ENCODE results near the gene IFI27.

Gene IFI27

DNA sequence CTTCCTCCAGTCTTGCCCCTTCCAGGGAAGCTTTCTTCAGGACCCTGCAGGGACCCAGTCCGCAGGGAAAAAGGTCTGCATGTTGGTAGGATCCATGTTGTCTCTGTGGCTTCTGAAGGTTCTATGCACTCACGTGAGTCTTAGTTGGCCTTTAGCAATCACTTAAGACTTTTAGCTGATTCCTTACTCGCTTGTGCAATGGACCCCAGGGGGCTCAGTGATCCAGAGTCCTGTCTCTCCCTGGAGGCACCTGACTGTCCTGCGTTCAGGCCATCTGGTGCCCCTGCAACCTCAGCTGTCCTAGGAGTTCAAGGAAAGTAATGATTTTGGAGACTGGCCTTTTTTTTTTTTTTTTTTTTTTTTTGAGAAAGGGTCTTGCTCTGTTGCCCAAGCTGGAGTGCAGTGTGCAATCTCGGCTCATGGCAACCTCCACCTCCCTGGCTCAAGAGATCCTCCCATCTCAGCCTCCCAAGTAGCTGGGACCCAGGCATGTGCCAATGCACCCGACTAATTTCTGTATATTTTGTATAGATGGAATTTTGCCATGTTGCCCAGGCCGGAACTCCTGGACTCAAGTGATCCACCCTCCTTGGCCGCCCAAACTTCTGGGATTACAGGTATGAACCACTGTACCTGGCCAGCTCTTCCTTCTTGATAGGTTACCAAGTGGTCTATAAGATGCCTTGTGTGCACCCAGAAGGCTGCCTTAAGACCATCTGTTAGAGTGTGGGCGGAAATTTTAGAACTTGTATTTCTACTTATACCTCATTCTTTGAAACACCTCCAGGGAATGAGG lies 14.2 kb downstream of the IFI27 start:
- DNase-seq (ENCODE audit: low read depth, low spot score) = no peak

DNA sequence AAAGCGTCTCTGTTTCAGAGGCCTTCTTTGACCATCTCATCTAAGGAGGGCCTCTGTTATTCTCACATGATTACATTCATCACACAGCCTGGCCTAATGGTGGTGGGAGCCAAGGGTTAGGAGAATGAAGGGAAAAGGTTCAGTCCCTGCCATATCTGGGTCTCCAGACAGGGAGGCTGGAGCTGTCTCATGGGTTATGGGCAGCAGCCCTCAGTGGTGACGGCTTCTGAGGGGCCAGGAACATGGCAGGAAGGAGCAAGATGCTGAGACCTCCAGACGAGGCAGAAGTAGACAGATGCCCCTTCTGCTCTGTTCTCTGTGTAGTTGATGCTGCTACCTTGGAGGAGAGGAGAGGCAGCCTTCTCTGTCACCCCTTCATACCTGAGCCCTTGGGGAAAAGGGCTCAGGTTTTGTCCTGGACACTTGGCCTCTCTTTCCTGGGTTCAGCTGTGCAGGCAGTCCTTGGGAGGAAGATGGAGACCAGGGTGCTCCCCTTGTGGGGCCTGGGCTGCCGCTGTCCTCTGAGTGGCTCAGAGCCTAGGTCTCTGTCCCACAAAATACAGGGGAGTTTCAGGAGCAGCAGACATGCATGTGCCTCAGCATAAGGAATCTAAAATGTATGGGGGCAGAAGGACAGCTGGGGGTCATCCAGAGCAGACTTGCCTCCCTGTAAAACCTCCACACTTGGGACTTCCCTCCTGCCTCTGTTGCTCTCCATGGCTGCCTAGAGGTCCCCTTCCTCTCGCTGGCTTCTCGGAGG lies 15.3 kb downstream of the IFI27 start:
- DNase-seq (ENCODE audit: low read depth, low spot score) = no peak

DNA sequence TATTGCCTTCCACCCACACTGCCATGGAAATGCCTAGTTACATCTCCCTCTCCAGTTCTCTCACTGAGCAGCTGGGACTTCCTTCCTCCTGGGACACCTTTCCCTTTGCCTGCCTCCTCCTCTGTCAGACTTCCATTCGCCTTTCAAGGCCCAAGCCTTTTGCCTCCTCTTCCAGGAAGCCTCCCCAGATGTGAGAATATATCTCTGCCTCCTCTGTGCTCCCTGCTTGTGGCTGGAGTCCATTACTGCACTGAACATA lies 15.8 kb downstream of the IFI27 start:
- DNase-seq (ENCODE audit: low read depth, low spot score) = no peak

DNA sequence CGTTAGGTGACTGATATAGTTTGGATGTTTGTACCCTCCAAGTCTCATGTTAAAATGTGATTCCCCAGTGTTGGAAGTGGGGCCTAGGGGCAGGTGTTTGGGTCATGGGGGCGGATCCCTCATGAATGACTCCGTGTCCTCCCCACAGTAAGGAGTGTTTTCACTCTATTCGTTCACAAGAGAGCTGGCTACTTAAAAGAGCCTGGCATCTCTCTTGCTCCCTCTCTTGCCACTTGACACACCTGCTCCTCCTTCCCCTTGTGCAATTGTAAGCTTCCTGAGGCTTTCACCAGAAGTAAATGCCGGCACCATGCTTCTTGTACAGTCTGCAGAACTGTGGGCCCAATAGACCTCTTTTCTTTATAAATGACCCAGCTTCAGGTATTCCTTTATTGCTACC lies 16.3 kb downstream of the IFI27 start:
- no peak for DNase-seq (ENCODE audit: low read depth, low spot score)

DNA sequence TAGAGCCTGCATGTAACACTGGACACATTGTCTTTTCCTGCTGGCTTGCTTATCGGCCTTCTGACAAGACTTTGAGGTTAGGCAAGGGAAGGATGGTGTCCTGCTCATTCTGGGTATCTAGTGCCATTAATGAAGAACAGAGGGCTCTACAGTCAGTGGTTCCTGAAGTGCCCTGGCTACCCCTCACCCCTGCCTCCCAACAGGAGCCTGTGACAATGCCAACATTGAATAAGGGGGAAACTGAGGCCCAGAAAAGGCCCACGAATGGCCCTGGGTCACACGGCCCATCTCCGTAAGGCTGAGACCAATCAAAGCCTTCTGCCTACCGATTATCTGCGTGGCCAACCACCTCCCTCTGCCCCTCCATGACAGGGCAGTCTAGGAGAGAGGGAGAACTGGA lies 16.8 kb downstream of the IFI27 start:
- no peak for DNase-seq (ENCODE audit: low read depth, low spot score)

DNA sequence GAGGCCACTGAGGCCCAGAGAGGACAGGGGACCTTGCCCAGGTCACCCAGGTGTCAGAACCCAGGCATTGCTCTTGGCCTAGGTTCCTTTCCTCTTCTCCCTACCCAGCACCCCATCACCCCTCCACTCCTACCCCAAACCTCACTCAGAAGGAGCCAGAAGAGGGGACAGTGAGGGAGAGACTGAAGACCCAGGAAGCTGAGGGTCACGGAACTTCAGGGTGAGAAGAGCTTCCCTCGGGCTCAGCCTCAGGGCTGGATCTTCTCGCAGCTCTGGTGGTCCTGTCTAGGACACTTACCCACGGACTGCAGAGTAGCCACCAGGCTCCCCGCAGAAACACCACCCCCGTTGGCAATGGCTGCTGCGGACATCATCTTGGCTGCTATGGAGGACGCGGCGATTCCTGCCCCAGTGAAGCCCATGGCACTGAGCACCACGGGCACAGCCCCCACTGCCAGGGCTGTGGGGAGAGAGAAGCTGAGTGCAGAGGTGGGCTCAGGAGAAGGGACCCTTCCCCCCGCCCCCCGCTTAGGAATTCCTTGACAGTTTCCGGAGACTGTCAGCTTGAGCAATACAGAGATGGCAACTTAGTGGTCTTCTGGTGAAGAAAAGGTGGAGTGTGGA lies 17.8 kb downstream of the IFI27 start:
- no peak for DNase-seq (ENCODE audit: low read depth, low spot score)

DNA sequence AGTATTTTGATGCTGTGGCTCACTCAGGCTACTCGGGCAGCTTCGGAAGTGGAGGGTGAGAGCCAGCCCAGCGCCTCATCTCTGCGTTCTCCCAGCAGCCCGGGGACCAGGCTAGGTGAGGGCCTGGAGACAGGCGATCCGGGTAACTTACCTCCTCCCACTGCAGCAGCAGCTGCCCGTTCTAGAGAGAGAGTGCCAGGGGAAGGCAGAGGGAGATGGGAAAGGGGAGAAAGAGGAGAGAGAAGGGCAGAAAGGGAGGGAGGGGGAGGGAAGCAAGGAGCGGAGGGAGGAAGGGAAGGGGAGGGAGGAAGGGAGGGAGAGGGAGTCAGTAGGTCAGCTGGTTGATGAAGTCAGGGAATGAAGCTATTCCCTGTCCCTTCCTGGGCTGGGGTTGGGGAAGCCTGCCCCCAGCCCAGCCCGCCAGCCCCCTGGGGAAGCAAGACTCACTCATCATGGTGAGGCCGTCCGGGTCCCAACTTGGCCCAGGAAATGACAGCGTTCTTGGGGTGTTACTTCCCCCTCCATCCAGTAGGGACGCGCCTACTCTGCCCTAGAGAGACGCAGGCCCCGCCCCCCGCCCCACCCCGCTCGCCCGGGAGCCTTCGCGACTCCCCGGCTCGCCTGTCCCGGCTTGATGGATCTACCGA lies 18.7 kb downstream of the IFI27 start, which contains the start of gene IFI27L2:
IFI27L2 (minus strand) TSS at position 494 of the 647 bp plus-strand sequence; CDS start at position 454, 40 bp downstream.
- peak; percentile 86 for DNase-seq (ENCODE audit: low read depth, low spot score)

DNA sequence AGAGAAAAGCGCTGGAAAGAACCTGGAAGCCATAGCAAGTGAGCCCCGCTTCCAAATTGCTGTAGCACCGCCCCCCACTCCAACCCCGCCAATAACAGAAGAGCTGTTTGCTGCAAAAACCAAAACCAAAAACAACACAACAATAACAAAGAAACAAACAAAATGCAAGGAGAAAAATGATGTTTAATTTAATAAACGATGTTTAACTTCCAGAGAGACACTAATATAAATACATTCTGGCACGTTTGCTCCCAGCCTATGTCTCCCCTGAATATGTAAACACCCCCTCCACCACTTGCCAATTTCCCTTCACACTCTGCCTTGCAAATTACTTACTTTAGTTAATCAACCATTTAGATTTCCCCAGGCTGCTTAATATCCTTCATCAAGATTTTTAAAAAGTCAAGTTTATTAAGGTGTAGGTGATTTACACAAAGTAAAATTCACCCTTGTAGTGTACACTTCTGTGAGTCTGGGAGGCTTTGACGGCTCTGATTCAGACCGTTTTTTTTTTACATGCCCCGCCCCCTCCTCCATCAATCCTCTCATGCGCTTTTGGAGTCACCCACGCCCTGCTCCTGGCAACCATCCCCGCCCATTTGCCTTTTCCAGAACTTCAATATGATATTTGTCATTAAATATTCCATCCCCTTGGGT lies 19.4 kb downstream of the IFI27 start:
- peak; percentile 42 for DNase-seq (ENCODE audit: low read depth, low spot score)

DNA sequence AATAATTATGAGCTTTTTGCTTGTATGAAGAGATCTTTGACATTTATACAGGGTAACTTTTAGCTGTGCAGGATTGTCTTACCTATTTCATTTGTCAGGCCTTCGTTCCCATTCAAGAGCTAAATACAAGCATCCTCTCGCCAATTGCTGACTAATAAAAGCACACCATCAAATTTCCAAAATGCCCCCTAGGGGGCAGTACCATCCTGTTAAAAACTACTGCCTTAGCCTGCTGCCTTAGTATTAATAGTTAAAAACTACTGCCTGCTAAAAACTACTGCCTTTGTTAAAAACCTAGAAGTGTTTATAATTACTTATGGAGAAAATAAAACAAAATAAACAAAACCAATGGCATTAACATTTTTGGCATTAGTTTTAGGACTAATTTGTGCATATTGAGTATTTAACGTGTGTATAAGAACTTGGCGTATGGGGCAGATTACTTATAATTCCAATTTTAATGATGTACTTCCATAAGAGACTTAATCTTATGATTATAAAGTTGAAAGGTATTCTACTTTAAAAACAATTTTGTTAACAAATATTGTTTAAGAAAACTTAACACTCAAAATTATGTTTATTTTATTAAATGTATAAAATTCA lies 21.9 kb downstream of the IFI27 start:
- peak; percentile 66 for DNase-seq (ENCODE audit: low read depth, low spot score)

DNA sequence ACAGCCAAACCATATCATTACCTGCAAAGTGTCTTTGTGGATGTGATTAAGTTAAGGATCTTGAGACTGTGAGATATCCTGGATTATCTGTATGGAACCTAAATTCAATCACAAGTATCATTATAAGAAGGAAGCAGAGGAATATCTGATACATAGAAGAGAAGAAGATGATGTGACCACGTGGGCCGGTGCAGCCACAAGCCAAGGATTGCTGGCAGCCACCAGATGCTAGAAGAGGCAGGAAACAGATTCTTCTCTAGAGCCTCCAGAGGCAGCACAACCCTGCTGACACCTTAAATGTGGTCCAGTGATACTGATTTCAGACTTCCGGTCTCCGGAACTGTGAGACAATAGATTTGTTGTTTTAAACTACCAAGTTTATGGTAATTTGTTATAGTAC lies 24.9 kb downstream of the IFI27 start:
- DNase-seq (ENCODE audit: low read depth, low spot score) = no peak

DNA sequence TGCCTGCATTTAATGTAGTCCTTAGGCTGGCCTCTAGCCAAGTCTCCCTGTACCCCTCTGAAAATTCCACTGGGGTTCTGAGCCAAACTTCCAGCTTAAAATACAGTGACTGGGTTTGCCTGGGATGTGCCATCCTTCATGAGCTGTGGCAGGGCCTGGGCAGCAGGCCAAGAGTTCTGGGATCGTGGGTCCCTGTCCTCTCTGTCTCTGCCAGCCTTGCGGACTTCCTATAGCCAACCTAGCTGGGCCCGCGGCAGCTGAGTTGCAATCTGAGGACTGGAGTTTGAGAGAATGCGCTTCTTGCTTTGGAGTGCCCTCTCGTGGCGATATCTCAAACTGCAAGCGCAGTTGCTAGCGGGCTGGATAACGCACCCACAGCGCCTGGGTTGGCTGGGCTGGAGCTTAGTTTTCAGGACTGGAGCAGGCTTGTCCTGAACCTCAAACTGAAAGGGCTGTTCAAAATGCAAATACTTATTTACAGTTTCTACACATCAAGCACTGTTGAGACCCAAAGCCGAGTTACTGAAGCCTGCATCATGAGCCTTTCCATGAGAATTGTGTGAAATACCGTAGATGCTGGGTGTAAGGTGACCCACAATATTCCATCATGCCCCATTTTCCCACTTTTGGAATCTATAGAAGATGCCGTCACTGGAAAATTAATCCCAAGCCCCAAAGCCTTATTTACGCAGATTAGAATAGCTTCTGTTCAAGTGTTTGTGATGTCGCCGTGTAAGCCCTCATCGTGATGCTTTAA lies 26.2 kb downstream of the IFI27 start:
- peak; percentile 94 for DNase-seq (ENCODE audit: low read depth, low spot score)

DNA sequence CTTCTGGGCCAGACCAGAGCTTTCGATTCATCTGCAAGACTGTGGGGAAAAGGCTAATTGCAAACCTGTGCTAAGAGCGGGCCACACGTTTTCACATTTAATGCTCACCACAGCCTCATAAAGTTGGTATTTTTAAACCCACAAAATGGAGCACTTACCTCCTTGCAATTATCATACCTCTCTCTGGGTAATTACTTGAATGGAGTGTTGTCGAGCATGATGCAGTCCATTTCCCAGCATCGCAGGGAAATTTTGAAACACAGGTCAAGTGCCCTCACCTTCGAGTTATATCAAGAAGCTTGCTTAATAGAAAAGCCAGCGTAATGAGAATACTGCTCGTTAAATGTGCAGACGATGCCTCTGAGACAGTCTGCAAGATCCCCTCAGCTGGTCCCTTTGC lies 27.7 kb downstream of the IFI27 start:
- no peak for DNase-seq (ENCODE audit: low read depth, low spot score)

DNA sequence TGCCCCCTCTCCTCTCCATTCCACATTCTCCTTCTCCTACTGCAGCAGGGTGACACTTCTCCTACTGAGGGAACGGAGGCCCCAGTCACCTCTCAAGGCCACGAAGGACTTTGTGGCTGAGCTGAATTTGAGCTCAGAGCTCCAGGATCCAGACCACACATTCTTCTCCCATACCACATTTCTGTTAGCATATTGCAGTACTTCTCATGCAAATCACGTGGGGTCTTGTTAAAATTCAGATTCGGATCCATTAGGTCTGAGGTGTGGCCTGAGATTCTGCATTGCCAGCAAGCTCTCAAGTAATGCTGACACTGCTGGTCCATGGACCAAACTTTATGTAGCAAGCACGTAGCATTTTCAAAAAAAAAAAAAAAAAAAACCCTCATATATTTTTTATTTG lies 28.5 kb downstream of the IFI27 start:
- no peak for DNase-seq (ENCODE audit: low read depth, low spot score)

DNA sequence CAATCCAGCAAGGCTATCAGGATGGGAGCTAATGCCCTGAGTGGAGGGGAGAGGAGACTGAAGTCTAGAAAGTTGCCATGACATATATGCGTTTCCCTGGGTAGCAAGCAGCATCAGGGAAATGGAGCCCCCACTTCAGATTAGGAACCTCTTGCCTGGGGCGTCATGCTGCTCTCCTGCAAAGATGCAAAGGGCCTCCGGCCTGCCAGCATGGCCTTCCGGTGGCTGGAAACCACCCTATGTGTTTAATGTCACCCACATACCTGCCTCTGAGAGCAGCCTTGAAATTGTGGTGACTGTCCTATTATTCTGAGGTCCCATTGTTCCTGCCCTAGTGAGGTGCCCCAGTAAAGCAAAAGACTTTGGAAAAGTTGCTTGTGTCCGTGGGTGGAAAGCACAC lies 28.9 kb downstream of the IFI27 start:
- DNase-seq (ENCODE audit: low read depth, low spot score) = no peak

DNA sequence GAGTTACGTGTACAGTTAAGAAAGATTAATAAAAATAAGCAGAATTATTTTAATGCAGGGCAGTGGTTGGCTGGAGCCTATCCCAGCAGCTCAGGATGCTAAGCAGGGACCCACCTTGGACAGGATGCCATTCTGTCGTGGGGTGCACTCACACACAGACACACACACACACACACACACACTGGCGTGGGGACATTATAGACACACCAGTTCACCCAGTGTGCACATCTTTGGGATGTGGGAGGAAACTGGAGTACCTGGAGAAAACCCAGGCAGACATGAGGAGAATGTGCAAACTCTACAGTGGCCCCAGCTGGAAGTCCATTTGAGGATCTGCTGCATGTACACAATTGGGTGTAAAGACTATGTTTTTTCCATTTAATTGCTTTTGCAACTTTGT lies 31.7 kb downstream of the IFI27 start:
- DNase-seq (ENCODE audit: low read depth, low spot score) = no peak

DNA sequence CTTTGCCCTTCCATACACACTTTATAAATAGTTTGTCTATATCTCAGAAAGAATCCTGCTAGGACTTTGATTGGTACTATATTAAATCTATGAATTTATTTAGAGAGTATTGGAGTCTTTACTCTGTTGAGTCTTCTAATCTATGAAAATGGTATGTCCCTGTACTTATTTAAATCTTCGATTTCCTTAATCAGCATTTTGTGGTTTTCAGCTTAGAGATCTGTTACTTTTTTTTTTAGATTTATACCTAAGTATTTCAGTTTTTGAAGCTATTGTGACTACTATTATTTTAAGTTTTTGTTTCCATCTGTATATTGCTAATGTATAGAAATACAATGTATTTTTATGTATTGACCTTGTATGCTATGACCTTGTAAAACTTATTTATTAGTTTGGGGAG lies 32.3 kb downstream of the IFI27 start:
- no peak for DNase-seq (ENCODE audit: low read depth, low spot score)

DNA sequence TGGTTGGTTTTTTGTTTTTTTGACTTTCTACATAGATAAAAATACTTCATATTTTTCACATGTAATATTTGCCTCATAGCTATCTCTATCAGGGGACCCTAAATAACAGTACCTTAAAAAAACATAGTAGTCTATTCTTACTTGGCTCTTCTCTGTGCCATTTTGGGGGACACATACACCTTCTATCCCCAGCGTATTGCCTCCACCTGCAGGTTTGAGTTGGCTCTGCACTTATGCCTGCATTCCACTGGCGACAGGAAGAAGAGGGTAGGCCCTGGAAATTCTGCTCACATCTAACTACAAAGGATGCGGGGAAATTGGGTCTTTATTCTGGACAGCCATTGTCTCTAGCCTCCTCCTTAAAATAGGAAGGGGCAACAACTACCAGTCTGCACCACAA lies 32.7 kb downstream of the IFI27 start:
- no peak for DNase-seq (ENCODE audit: low read depth, low spot score)

DNA sequence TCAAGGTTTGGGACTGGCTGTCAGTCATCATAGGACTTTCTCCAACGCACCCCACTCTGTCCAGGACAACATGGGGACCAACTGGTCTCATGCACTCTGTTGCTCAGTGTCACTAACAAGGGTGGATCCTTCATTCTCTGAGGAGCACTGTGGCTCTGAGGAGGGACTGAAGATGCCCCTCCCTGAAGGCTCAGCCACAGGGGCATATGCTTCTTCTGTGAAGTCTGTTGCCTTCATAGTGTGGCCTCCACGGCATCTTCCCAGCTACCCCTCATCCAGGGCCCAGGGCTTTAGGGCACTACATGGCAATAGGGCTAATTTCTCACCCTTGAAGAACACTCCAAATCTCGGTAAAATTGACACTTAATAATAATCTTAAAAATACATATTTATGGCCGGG lies 33.2 kb downstream of the IFI27 start:
- no peak for DNase-seq (ENCODE audit: low read depth, low spot score)

DNA sequence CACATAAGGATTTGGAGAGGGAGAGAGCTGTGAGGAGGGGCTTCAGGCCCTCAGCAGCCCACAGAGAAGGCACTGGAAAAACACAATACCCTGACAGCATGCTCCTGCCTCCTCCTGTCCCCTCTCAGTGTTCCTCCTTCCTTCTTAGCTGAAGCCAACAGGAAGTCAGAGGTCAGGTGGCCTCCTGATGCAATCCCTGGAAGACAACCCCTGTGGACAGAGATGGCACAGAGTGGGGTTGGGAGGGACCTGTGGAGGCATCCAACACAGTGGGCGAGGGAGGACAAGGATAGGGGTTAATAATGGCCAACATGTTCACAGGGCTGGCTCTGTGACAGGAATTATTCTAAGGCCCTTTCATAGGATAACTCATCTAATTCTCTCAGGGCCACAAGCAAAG lies 34.2 kb downstream of the IFI27 start:
- DNase-seq (ENCODE audit: low read depth, low spot score) = peak; percentile 33

DNA sequence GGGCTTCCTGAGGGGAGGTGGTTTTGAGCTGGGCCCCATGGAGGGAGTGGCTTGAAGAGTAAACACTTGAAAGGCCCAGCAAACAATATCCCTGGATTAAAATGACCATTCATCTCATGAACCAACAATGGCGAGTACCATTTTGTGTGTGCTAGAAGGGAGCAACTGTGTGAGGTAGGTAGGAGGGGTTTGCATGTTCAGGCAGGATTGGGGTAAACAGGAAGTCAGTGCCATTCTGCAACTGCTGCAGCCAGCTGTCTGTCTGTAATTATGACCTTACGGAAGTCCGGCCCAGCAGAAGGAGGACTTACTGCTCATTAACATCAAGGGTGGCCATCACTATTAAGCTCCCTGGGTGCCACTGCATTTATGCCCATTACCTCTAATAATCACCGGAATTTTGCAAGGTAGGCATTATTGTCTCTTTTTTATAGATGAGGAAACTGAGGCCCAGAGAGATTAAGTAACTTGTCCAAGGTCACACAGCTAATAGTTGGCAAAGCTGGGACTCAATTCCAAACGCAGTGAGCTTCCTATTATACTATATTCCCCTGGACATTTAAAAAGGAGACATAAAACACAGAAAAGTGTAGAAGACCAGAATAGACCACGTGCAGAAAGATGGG lies 35.5 kb downstream of the IFI27 start:
- DNase-seq (ENCODE audit: low read depth, low spot score) = no peak
